RWPE1 (cell line): ENCODE measurements around the gene BARX1.

Experiments used
- CTCF ChIA-PET: fragments of 350-600 bp; sonication (Branson Sonifier 250); formaldehyde crosslinking; extraction: SDS; loops from one replicate; lab custom pipeline; 2021; lab: Yijun Ruan, JAX
- POLR2A ChIA-PET: fragments of 400-600 bp; formaldehyde crosslinking; extraction: SDS; loops from one replicate; lab custom pipeline; 2020; ENCODE audit warnings: antibody characterized with exemption; ENCODE audit not compliant: low non-redundant PET; lab: Yijun Ruan, JAX
- DNase-seq: peaks from one replicate; pipeline ENCODE4 v3.0.0; 2012; ENCODE audit warnings: low spot score
- H3K27ac ChIP-seq: fragments of 450-650 bp; 2 replicates; pipeline ENCODE4 v1.5.1; 2017
- CTCF ChIP-seq: fragments of 450-650 bp; conservative IDR thresholded peaks from 2 replicates; pipeline ENCODE4 v1.5.1; 2017; ENCODE audit warnings: low read depth, mild to moderate bottlenecking

Gene BARX1

DNA sequence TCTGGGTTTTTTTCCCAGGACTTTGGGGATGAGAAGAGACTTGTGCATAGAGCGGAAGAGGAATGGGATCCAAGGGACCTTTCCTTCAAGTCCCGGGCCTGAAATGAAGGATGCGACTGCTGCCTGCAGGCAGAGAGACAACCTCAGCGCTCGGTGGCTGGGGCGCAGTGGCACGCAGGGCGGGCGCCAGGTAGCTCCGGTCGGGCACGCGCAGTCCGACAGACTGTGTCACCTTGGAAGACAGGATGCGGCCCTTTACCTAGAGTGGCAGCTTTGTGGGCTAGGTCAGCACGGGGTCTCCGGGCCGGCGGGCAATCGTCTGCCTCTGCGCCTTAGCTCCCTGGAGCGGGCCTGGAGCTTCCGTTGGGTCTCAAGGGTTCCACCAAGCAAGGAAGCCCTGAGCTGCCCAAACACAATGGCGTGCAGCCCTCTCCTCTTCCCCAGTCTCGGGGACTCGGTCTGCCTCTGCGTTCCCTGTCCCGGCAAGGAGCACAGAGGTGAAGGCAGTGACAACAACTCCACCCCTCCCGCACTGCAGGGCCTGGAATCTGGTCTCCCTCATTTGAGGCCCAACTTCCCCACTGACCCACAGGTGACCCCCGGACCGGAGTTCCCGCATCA lies 6.0 kb downstream of the BARX1 start:
- DNase-seq, result no peak
- H3K27ac ChIP-seq, result no peak overlapping the region
- no peak for TF ChIP-seq CTCF
- POLR2A ChIA-PET, result no interaction called here
- CTCF ChIA-PET, result interaction anchor here (0.6 kb wide), 2 partner anchors 65 to 309 kb away, joined by 3 to 4 read pairs; no protein-coding TSS in a partner anchor

DNA sequence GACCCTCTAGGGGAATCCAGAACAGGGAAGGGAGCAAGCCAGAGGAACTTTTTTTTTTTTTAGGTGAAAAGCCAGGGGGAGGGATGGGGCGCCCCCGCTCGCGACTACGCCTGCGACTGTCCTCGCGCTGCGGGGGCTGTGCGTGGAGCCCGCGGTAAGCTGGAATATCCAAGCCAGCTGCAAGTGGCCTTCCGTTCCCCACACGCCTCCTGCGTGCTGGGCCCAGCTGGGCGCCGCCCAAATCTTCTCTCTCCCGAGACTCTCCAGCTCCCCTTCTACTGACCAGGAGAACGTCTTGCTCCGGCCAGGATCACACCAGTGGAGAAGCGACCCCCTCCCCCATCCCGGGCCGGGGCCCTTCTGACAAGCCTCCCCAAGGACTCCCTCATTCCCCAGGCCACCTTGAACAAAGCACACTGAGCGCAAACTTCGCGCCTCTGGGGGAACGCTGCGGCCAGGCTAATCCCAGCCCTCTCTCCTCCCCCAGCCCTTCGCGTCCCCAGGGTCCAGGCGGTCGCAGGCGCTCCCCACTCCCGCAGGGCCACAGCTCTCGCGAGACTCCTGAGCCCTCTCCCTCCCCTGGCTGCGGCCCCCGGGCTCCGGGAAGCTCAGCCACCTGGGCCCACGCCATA lies 6.6 kb downstream of the BARX1 start:
- no peak for DNase-seq
- H3K27ac ChIP-seq, result no peak overlapping the region
- no peak for TF ChIP-seq CTCF
- CTCF ChIA-PET, result interaction anchor here (0.6 kb wide), 1 partner anchor 65 kb away, joined by 3 read pairs; no protein-coding TSS in a partner anchor
- POLR2A ChIA-PET, result no interaction called here

DNA sequence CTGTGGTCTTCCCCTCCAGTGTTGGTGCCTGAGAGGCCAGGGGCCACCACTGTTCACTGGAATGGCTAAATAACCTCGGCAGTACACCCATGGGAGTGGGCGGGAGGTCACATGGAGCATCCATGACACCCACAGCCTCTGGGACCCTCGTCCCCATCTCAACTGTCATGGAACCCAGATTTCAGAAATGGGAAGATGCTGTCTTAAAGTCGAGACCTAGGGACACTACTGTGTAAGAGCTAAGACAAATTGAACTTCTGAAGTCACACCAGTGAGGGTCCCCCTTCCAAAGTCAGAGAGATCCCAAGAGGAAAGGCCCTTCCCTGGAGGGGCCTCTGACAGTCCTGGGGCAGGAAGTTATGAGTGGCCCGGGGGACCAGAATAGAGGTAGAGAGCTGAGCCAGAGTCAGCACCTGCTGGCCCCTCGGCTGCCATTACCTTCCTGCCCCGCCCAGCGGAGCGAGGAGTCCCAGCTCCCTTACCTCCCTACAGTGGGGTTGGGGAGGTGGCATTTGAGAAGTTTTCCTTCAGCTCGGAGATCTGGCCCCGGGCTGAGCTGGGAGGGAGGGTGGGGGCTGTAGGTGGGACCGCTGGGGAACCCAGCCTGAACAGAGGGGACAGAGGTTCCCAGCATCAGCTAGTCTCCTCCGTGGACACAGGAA lies 7.6 kb downstream of the BARX1 start:
- TF ChIP-seq CTCF, result no peak
- no peak for DNase-seq
- H3K27ac ChIP-seq, result no peak overlapping the region
- ChIA-PET POLR2A (interaction anchor here (0.6 kb wide), 1 partner anchor 503 kb away, joined by 3 read pairs; no protein-coding TSS in a partner anchor), CTCF (interaction anchor here (1.4 kb wide), 1 partner anchor 67 kb away, joined by 4 read pairs; no protein-coding TSS in a partner anchor)

DNA sequence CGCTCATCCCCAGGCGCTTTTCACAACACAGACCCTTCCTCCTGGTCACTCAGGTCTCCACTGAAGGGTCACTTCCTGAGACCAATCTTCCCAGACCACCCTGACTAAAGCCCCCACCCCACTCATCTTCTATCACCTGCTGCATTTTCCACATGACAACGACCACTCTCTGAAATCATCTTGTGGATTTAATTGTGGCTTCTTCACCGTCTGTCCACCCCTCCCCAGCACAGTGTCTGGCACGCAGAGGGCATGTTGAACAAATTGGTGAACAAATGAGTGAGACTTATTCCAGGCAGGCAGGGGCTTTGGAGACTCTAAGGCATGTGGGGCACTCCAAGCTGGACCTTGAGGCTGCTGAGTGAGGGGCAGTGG lies 8.8 kb downstream of the BARX1 start:
- TF ChIP-seq CTCF, result no peak
- DNase-seq, result no peak
- POLR2A ChIA-PET, result interaction anchor here (0.6 kb wide), 1 partner anchor 300 kb away, joined by 3 read pairs; no protein-coding TSS in a partner anchor
- CTCF ChIA-PET, result interaction anchor here (0.6 to 1.4 kb wide), 4 partner anchors 62 to 254 kb away, joined by 3 to 7 read pairs (median 4); no protein-coding TSS in a partner anchor
- H3K27ac ChIP-seq, result no peak overlapping the region

GRCh38 chr9:93945400-93946337 lies 9.5 kb downstream of the BARX1 start:
- no peak for TF ChIP-seq CTCF
- ChIA-PET CTCF (interaction anchor here (0.6 to 1.4 kb wide), 5 partner anchors 10 to 253 kb away, joined by 3 to 7 read pairs (median 4); no protein-coding TSS in a partner anchor), POLR2A (interaction anchor here (0.6 kb wide), 1 partner anchor 299 kb away, joined by 3 read pairs; no protein-coding TSS in a partner anchor)
- no peak for DNase-seq
- no peak overlapping the region for H3K27ac ChIP-seq
